Calu3 (cell line): ENCODE results near the gene CPEB3. TPM values are rescaled to one million over a fixed set of nuclear protein-coding genes. Genes with fewer than 3 reads are reported as not detected.

Source experiments
- BruUV-seq: library from RNA; stranded (reverse); fragments of 400-500 nt; replicated peaks from 2 replicates; lab custom pipeline; 2021; lab: Mats Ljungman, UMichigan
- CTCF ChIA-PET: fragments of 300-600 bp; sonication (Branson Sonifier 250); formaldehyde crosslinking; loops from one replicate; lab custom pipeline; 2022; ENCODE audit warnings: antibody characterized with exemption; lab: Charles Lee
- DNase-seq: peaks from one replicate; pipeline ENCODE4 v3.0.0; 2022
- H3K27ac Mint-ChIP-seq: one replicate; pipeline ENCODE4 v1.8.0; 2022; ENCODE audit warnings: mixed read lengths; ENCODE audit not compliant: unreplicated experiment
- H3K27me3 Mint-ChIP-seq: one replicate; pipeline ENCODE4 v1.8.0; 2022; ENCODE audit warnings: mixed read lengths; ENCODE audit not compliant: unreplicated experiment
- H3K36me3 Mint-ChIP-seq: one replicate; pipeline ENCODE4 v1.8.0; 2022; ENCODE audit warnings: mild to moderate bottlenecking, moderate library complexity, mixed read lengths; ENCODE audit not compliant: insufficient read depth, unreplicated experiment
- H3K4me1 Mint-ChIP-seq: one replicate; pipeline ENCODE4 v1.8.0; 2022; ENCODE audit warnings: mild to moderate bottlenecking, low read depth, mixed read lengths; ENCODE audit not compliant: unreplicated experiment
- H3K4me3 Mint-ChIP-seq: one replicate; pipeline ENCODE4 v1.8.0; 2022; ENCODE audit warnings: mild to moderate bottlenecking, low read depth, moderate library complexity, mixed read lengths; ENCODE audit not compliant: unreplicated experiment
- H3K9me3 Mint-ChIP-seq: one replicate; pipeline ENCODE4 v1.8.0; 2022; ENCODE audit warnings: low read depth, mixed read lengths; ENCODE audit not compliant: unreplicated experiment
- CTCF ChIP-seq: fragments of 200-600 bp; IDR thresholded peaks from one replicate; pipeline ENCODE4 v1.8.0; 2022; ENCODE audit warnings: antibody characterized with exemption; ENCODE audit not compliant: unreplicated experiment
- intact Hi-C: fragments of 100-400 bp; cut with micrococcal nuclease; formaldehyde crosslinking; loops from one replicate; pipeline ENCODE4 v1.10.0; 2022; ENCODE audit not compliant: unreplicated experiment
- total RNA-seq: library from RNA; stranded (reverse); gene quantifications from 2 replicates; pipeline ENCODE4 v1.2.3, GENCODE V29; 2022

The CPEB3 gene
- total RNA-seq, 1 experiment from 2014 or later = 2.8 TPM

GRCh38 chr10:92124616-92125143 lies 166.2 kb downstream of the CPEB3 start:
- Mint-ChIP-seq H3K4me1 (peaks cover 53% of the 10 kb centered on the region), H3K36me3 (no peaks in the 10 kb centered on the region), H3K27ac (peak overlapping the region; percentile 91), H3K4me3 (no peak overlapping the region), H3K9me3 (no peaks in the 10 kb centered on the region), H3K27me3 (no peaks in the 10 kb centered on the region)
- CTCF ChIA-PET = interaction anchor here (0.6 to 1.0 kb wide), 2 partner anchors 166 to 224 kb away, joined by 3 to 5 read pairs; partner anchors contain the start of genes CPEB3 and MARCHF5
- TF ChIP-seq CTCF = no peak
- no TSS peak for BruUV-seq
- intact Hi-C loops = loop anchor here (5.0 kb wide), 1 partner anchor 118 kb away; no protein-coding TSS in a partner anchor
- DNase-seq = peak; percentile 11

GRCh38 chr10:92124020-92124419 lies 166.9 kb downstream of the CPEB3 start:
- CTCF ChIA-PET = interaction anchor here (1.0 kb wide), 2 partner anchors 117 to 167 kb away, joined by 3 to 7 read pairs; partner anchors contain the start of genes CPEB3 and MARCHF5
- Mint-ChIP-seq H3K9me3 (no peaks in the 10 kb centered on the region), H3K4me3 (peak overlapping the region; percentile 49), H3K27me3 (no peaks in the 10 kb centered on the region), H3K4me1 (peaks cover 57% of the 10 kb centered on the region), H3K36me3 (no peaks in the 10 kb centered on the region), H3K27ac (peak overlapping the region; percentile 91)
- intact Hi-C loops = loop anchor here (5.0 kb wide), 1 partner anchor 118 kb away; no protein-coding TSS in a partner anchor
- BruUV-seq = no TSS peak
- DNase-seq = no peak
- TF ChIP-seq CTCF = no peak

- H3K27me3 Mint-ChIP-seq = no peaks in the 10 kb centered on the region
These were observed 167.9 kb downstream of the CPEB3 start for GRCh38 chr10:92122941-92123450.

More at GRCh38 chr10:92122941-92123450, 167.9 kb downstream of the CPEB3 start:
- BruUV-seq = no TSS peak
- CTCF ChIA-PET = interaction anchor here (1.0 kb wide), 1 partner anchor 118 kb away, joined by 7 read pairs; no protein-coding TSS in a partner anchor
- Mint-ChIP-seq H3K4me3 (peak overlapping the region; percentile 49), H3K4me1 (peaks cover 62% of the 10 kb centered on the region), H3K36me3 (no peaks in the 10 kb centered on the region), H3K9me3 (no peaks in the 10 kb centered on the region), H3K27ac (peak overlapping the region; percentile 91)
- peak; percentile 64 for DNase-seq
- intact Hi-C loops = loop anchor here (5.0 kb wide), 1 partner anchor 119 kb away; no protein-coding TSS in a partner anchor
- no peak for TF ChIP-seq CTCF
